Brain microvascular endothelial cell (primary cell): Measurements from ENCODE around the gene SH3PXD2A.

Experiments
- DNase-seq: peaks from one replicate; pipeline ENCODE4 v3.0.0-alpha.2; 2020
- H3K27ac ChIP-seq: fragments of 250-450 bp; sonication (Bioruptor Pico); 2 replicates; pipeline ENCODE4 v1.5.1; 2020; ENCODE audit warnings: mild to moderate bottlenecking, moderate library complexity
- H3K27me3 ChIP-seq: fragments of 250-450 bp; sonication (Bioruptor Pico); replicated peaks from 2 replicates; pipeline ENCODE4 v1.5.1; 2020; ENCODE audit warnings: mild to moderate bottlenecking
- H3K36me3 ChIP-seq: fragments of 250-450 bp; sonication (Bioruptor Pico); replicated peaks from 2 replicates; pipeline ENCODE4 v1.5.1; 2020; ENCODE audit warnings: mild to moderate bottlenecking
- H3K4me3 ChIP-seq: 2 replicates; pipeline ENCODE4 v1.5.1; 2011; ENCODE audit warnings: low read depth, mild to moderate bottlenecking, control low read depth, low read length, moderate library complexity
- in situ Hi-C: cut with HindIII; loops from 2 replicates; pipeline ENCODE4 v1.10.0; 2017; ENCODE audit warnings: low sequenced_read_pairs, low pct_ligation_motif_present
- TF ChIP-seq, protein P1 (sequence below): IDR thresholded peaks from 2 replicates; pipeline ENCODE4 v1.5.1; 2011; ENCODE audit warnings: low read depth, mild to moderate bottlenecking, moderate library complexity, low read length, control low read depth, inconsistent platforms; ENCODE audit errors: missing control alignments

The SH3PXD2A gene

DNA sequence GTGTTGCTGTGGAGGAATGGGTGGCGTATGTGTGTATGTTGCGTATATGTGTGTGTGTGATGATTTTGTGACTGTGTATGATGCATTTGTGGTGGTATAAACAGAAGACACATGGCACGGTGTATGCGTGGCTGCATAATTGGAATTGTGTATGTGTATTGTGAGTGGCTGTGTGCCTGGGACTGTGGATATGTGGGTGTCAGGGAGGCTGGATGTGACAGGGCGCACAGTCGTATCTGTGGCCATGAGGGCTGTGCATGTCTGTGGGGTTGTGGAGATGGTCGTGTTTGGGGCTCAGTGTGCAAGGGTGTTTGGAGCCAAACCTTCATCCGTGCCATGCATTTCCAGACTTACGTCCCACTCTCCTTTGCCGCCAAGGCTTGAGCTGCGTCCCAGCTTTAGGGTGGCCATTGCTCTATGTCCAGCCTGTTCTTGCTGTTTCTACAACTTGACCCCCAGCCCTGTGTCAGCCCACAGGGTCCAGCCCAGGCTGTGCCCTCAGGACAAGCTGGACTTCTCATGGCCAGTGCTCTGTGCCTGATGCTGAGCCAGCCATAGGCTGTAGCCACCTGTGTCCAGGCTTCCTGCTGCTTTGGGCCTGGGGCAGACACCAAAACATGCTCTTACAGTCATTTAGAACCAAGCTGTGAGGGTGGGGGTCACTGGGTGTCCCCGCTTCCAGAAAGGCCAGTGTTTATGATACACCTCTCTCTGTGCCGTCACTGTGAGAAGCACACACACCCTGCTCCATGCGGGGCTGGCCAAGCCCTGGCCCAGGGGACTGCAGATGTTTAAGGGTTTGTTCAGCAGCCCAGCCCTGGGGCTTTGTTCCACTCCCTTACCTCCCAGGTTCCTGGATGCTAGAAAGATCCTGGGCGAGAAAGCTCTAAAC, 234.2 kb downstream of the SH3PXD2A start:
- in situ Hi-C loops, result no loop called here
- no peak overlapping the region for H3K4me3 ChIP-seq
- no peak for DNase-seq
- TF ChIP-seq, protein P1, sequence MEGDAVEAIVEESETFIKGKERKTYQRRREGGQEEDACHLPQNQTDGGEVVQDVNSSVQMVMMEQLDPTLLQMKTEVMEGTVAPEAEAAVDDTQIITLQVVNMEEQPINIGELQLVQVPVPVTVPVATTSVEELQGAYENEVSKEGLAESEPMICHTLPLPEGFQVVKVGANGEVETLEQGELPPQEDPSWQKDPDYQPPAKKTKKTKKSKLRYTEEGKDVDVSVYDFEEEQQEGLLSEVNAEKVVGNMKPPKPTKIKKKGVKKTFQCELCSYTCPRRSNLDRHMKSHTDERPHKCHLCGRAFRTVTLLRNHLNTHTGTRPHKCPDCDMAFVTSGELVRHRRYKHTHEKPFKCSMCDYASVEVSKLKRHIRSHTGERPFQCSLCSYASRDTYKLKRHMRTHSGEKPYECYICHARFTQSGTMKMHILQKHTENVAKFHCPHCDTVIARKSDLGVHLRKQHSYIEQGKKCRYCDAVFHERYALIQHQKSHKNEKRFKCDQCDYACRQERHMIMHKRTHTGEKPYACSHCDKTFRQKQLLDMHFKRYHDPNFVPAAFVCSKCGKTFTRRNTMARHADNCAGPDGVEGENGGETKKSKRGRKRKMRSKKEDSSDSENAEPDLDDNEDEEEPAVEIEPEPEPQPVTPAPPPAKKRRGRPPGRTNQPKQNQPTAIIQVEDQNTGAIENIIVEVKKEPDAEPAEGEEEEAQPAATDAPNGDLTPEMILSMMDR, result no peak
- no peak overlapping the region for H3K27ac ChIP-seq
- no peaks in the 10 kb centered on the region for H3K27me3 ChIP-seq
- H3K36me3 ChIP-seq, result peaks cover 37% of the 10 kb centered on the region

DNA sequence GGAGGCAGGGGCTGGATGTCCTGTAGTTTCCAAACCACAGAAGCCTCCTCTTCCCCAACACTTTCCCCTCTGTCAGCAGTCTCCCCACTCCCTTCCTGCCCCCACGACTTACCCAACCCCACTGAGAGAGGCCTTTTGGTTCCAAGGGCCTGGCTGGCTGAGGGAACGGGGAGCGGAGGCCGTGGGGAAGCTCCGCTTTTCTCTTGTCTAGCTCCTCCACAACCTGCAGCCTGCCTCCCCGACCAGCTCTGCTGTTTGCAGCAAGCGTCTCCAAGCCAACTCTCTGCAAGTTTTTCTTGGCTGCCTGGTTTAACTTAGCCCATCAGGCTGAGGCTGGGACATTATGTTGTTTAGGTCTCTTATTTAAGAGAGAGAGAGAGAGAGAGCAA, 235.0 kb downstream of the SH3PXD2A start:
- in situ Hi-C loops, result no loop called here
- H3K27me3 ChIP-seq, result no peaks in the 10 kb centered on the region
- H3K27ac ChIP-seq, result no peak overlapping the region
- H3K36me3 ChIP-seq, result peaks cover 36% of the 10 kb centered on the region
- H3K4me3 ChIP-seq, result no peak overlapping the region
- DNase-seq, result no peak
- TF ChIP-seq, protein P1, result no peak

GRCh38 chr10:103619424-103620351, 235.7 kb downstream of the SH3PXD2A start:
- in situ Hi-C loops, result no loop called here
- TF ChIP-seq, protein P1, result no peak
- DNase-seq, result no peak
- peaks cover 30% of the 10 kb centered on the region for H3K36me3 ChIP-seq
- no peak overlapping the region for H3K4me3 ChIP-seq
- H3K27me3 ChIP-seq, result no peaks in the 10 kb centered on the region
- H3K27ac ChIP-seq, result no peak overlapping the region

GRCh38 chr10:103618575-103619423, 236.6 kb downstream of the SH3PXD2A start:
- no peak for DNase-seq
- Histone ChIP-seq H3K27ac (no peak overlapping the region), H3K27me3 (no peaks in the 10 kb centered on the region), H3K4me3 (no peak overlapping the region), H3K36me3 (peaks cover 21% of the 10 kb centered on the region)
- TF ChIP-seq, protein P1, result no peak
- in situ Hi-C loops, result no loop called here

DNA sequence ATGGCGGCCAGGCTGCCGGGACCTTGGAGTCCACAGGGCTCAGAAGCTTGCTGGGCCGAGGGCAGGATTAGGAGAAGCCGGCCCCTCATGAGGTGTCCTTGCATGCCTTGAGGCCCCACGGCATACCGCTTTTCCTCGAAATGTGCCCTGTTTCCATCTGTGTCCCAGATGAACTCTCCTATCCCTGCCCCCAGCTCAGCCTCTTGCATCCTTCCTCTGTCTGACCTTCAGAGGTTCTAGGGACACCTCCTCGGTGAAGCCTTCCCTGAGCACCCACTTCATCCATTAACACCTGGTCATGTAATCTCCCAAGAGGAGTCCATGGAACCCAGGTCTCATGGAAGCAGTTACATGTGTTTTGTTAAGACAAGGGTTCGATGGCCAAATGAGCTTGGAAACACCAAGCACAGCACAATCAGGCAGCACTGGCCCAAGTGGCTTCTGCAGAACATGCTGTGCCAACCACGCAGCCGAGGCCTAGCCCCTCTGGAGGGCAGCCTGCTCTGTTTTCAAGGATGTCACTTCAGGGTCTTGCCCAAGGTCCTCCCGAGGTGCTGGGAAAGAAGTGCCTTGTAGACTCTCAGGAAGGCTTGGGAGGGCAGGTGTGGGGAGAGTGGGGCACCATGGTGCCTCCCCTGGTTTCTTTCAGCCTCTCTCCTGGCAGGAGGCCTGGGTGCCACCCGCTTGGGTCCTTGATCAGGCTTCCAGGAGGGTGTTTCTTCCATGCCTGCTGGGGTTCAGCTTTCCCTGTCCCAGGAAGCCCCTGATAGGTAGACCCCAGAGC, 237.6 kb downstream of the SH3PXD2A start:
- H3K36me3 ChIP-seq, result peaks cover 25% of the 10 kb centered on the region
- in situ Hi-C loops, result no loop called here
- TF ChIP-seq, protein P1, result no peak
- H3K4me3 ChIP-seq, result no peak overlapping the region
- no peak overlapping the region for H3K27ac ChIP-seq
- DNase-seq, result no peak
- no peaks in the 10 kb centered on the region for H3K27me3 ChIP-seq
